Vagina (tissue), 2 donors: ENCODE data around the gene GRK3.

Experiments
- CTCF ChIP-seq, 3 experiments: fragments of 450-650 bp in 2 of 3; fragments of 200-600 bp in 1 of 3; sonication (generic) in 1 of 3; IDR thresholded peaks; one replicate each; pipeline ENCODE4 v1.5.1; 2017 to 2019; ENCODE audit warnings: antibody characterized with exemption in 3 of 3, mild to moderate bottlenecking in 2 of 3, moderate library complexity in 2 of 3
- POLR2A ChIP-seq, 2 donors: fragments of 450-650 bp; IDR thresholded peaks; one replicate each; pipeline ENCODE4 v1.6.1; 2017; ENCODE audit warnings: antibody characterized with exemption in 2 of 2, mild to moderate bottlenecking in 2 of 2, moderate library complexity in 2 of 2
- POLR2AphosphoS5 ChIP-seq, 2 donors: sonication (generic); formaldehyde crosslinking; IDR thresholded peaks; one replicate each; pipeline ENCODE4 v1.9.0; 2017; ENCODE audit warnings: antibody characterized with exemption in 2 of 2, mild to moderate bottlenecking in 2 of 2, low read depth in 1 of 2; ENCODE audit not compliant: insufficient read depth in 1 of 2

DNA sequence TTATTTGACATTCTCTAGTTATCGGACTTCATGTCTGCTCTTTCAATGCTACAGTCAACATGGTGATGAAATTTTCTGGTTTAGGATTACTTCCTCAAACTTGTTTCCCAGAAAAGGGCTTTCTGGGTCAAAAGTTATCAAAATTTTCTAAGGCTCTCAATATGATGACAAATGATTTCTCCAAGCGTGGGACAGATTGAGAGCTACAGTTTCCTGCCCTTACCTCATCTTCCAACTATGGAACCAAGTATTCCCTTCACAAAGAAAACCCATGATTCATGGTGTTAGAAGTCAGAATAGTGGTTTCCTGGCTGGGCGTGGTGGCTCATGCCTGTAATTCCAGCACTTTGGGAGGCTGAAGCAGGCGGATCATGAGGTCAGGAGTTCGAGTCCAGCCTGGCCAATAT, 195.4 kb downstream of the GRK3 start:
- TF ChIP-seq POLR2A (IDR thresholded peaks at IDR 0.05): no peak
- TF ChIP-seq POLR2AphosphoS5 (IDR thresholded peaks at IDR 0.05; ENCODE audit: insufficient read depth in 1 of 2, low read depth in 1 of 2): no peak
- TF ChIP-seq CTCF (IDR thresholded peaks at IDR 0.05): no peak
